NCI-H146 treated with DMSO at 0.1 percent for 48 hours (cell line): Measurements from ENCODE around the gene APOC1.
"Not testable (repeated sequence)": the region's sequence is repeated elsewhere in the genome, so short reads cannot be mapped to it uniquely, and the experiment has no call there.

ENCODE experiments used
- DNase-seq: peaks from one replicate; lab custom pipeline; 2025; ENCODE audit not compliant: unreplicated experiment; lab: John Stamatoyannopoulos, UW

The APOC1 gene

DNA sequence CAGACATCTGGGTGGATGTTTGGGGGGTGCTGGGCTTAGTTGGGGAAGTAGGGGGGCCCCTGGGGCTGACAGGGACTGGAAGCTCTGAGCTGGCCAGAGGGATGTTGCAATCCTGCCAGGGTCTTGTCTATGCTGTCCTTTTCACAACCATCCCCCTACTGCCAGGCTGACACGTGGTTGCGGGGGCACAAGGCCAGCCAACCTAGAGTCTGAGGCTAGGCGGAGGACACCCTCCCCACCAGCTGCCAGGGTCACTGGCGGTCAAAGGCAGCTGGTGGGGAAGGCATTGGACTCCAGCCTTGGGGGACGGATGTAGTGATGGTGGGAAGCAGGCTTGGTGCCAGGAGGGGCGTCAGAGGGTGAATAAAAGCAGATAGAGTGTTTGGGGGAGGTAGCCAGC is 1.6 kb upstream of the APOC1 start:
- no peak for DNase-seq

DNA sequence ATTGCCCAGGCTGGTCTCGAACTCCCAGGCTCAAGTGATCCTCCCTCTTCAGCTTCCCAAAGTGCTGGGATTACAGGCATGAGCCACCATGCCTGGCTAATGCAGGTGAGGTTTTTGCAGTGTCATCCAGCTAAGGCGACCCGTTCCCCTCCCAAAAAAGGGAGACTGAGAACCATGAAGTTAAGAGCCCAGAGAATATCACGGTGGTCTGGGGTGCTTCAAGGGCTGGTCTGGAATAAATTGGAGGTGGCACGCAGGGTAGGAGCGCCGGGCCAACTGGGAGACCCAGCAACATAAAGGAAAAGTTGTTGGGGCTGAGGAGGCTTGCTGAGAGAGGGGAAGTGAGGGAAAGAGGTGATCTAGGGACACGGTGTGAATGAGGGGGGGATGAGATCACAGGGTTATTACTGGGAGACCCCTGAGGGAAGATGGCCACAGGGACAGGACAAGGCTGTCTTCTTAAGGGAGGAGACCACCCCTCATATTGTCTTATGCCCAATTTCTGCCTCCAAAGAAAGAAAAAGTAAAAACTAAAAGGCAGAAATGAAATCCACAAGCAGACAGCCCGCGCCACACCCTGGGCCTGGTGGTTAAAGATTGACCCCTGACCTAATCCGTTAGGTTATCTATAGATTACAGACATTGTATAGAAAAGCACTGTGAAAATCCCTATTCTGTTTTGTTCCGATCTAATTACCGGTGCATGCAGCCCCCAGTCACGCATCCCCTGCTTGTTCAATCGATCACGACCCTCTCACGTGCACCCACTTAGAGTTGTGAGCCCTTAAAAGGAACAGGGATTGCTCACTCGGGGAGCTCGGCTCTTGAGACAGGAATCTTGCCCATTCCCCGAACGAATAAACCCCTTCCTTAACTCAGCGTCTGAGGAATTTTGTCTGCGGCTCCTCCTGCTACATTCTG is 636 bp upstream of the APOC1 start:
- DNase-seq, result not testable (repeated sequence)

DNA sequence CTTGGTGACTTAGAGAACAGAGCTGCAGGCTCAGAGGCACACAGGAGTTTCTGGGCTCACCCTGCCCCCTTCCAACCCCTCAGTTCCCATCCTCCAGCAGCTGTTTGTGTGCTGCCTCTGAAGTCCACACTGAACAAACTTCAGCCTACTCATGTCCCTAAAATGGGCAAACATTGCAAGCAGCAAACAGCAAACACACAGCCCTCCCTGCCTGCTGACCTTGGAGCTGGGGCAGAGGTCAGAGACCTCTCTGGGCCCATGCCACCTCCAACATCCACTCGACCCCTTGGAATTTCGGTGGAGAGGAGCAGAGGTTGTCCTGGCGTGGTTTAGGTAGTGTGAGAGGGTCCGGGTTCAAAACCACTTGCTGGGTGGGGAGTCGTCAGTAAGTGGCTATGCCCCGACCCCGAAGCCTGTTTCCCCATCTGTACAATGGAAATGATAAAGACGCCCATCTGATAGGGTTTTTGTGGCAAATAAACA is 9.9 kb downstream of the APOC1 start:
- no peak for DNase-seq

DNA sequence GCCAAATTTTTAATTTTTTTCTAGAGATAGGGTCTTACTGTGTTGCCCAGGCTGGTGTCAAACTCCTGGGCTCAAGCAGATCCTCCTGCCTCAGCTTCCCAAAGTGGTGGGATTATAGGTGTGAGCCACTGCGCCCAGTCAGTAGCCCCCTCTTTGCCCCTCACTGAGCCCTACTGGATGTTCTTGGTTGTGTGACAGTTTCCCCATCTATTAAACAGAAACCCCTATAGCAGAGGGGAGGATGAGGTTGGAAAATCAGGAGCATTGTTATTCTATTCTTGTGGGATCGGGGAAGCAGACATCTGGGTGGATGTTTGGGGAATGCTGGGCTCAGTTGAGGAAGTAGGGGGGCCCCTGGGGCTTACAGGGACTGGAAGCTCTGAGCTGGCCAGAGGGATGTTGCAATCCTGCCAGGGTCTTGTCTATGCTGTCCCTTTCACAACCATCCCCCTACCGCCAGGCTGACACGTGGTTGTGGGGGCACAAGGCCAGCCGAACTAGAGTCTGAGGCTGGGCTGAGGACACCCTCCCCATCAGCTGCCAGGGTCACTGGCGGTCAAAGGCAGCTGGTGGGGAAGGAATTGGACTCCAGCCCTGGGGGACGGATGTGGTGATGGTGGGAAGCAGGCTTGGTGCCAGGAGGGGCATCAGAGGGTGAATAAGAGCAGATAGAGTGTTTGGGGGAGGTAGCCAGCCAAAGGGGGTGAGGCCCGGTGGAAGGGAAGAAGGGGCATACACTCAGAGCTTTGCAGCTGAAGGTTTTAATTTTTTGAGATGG is 10.9 kb downstream of the APOC1 start:
- no peak for DNase-seq

DNA sequence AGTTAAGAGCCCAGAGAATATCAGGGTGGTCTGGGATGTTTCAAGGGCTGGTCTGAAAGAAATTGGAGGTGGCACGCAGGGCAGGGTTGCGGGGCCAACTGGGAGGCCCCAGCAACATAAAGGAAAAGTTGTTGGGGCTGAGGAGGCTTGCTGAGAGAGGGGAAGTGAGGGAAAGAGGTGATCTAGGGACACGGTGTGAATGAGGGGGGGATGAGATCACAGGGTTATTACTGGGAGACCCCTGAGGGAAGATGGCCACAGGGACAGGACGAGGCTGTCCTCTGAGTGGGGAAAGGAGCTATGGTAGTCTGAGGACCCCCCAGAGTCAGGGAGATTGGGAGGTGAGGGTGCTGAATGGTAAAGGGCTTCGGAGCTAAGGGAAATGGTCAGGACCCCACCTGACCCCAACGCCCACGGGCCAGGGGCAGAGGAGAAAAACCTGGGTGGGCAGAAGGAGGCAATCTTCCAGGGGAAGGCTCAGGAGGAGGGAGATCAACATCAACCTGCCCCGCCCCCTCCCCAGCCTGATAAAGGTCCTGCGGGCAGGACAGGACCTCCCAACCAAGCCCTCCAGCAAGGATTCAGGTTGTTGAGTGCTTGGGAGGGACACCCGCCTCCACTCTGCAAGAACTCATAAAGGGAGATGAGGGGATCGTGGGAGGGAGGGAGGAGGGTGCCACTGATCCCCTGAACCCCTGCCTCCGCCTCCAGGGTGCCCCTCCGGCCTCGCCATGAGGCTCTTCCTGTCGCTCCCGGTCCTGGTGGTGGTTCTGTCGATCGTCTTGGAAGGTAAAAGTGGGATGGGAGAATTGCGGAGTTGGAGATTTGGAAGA is 12.1 kb downstream of the APOC1 start:
- DNase-seq, result not testable (repeated sequence)

DNA sequence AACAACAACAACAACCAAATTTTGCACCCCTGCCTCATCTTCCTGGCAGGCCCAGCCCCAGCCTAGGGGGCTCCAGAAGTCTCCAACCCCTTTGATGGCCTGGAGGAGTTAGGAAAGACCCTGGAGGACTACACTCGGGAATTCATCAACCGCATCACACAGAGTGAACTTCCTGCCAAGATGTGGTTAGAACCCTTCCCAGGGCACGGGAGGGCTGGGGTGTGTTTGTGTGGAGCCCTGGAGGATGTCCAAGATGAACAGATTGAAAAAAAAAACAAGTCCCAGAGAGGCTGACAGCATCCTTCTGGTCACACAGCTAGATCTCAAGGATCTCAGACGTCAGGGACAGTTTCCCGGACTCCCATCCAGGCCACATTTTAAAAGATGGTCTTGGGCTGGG is 13.3 kb downstream of the APOC1 start:
- no peak for DNase-seq

DNA sequence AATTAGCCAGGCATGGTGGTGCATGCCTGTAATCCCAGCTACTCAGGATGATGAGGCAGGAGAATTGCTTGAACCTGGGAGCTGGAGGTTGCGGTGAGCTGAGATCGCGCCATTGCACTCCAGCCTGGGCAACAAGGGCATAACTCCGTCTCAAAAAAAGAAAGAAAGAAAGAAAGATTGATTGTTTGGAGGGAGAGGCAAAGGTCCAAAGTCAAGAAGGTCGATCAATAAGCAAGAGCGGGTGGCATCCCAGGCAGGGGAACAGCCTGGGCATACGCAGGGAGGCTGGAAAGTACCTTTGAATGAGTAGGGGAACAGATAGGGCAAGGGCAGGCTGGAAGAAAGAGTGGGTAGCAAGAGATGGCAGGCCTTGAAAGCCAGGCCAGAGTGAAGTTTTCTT is 15.7 kb downstream of the APOC1 start:
- DNase-seq, result no peak

DNA sequence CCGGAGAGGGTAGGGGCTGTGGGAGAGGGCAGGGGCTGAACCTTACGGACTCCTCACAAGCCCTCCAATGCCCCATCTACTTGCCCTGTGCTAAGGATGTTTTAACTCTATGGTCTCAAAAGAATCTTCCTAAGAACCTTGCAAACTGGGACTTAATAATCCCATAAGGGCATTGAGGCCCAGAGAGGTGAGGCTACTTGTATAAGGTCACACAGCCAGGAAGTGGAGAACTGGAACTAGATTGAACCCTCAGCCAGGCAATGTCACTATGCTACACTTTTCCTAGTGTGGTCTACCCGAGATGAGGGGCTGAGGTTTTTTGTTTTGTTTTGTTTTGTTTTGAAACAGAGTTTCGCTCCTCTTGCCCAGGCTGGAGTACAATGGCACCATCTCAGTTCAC is 17.1 kb downstream of the APOC1 start:
- DNase-seq, result no peak

DNA sequence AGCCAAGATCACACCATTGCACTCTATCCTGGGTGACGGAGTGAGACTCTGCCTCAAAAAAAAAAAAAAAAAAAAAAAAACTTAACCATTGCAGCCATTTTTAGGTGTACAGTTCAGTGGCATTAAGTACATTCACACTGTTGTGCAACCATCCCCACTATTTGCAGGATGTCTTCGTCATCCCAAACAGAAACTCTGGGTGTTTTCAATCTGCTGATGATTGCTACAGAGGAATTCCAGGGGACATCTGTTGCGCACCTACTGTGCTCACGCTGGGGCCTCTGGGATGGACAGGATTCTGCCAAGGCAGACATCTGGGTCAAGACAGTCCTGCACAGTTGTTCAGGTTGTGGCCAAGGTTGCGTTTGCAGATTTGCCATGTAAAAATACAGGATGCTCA is 25.3 kb downstream of the APOC1 start:
- no peak for DNase-seq

DNA sequence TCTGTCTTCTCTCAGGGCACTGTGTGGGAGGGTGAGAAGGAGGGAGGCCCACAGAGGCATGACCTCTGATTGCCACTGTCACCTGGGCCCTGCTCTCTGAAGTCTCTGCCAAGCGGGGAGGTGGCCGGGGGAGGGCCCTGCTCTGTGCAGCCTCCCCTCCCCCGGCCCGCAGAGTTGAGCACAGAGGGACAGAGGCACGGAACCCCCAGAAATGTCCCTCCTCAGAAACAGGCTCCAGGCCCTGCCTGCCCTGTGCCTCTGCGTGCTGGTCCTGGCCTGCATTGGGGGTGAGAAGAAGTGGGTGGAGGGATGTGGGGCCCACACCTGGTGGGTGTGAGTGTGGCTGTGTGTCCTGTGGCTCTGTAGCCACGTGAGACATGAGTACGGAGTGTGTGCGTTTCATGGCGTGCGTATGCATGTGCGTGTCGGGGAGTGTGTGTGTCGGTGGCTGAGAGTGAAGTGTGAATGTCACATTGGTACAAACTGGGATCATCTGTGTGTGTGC is 27.7 kb downstream of the APOC1 start, which contains the start of gene APOC4:
Gene APOC4, plus strand, starts transcription at position 171 of the 505 bp plus-strand sequence. Its CDS starts 41 bp downstream, at position 212.
- DNase-seq, result no peak

DNA sequence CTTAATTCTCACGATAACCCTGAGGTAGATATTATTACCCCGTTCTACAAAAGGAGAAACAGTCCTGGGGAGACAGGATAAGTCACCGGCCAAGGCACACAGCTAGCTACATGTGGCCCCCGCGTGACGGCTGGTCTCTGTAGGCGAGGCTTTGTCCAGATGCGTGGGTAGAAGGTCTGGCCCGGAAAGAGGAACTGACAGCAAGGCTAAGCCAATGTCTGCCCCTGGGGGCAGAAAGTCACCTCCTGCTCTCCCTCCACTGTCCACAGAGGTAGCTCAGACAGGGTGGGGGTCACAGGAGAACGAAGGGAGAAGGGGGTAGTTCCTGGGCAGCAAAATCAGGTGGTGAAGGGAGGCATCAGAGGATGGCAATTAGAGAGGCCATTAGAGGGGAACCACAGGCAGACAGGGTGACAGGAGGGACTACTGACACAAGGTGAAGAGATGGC is 29.4 kb downstream of the APOC1 start:
- no peak for DNase-seq

DNA sequence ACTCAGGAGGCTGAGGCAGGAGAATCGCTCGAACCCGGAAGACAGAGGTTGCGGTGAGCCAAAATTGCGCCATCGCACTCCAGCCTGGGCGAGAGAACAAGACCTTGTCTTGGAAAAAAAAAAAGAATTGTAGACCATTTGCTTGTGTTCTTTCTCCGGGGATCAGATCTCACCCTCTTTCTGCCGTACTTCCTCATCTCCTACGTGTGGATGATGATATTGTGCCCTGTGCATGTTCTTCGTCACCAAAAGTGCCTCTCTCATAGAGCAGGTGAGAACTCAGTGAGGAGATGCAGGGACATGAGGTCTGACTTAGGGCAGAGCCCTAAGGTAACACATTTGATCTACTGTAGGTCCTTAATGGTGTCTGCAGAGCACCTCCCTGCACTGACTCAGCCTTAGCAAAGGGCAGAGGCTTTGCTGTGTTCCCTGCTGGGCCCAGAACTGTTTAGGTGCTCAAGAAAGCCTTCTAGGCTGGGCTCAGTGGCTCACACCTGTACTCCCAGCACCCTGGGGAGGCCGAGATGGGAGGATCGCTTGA is 32.7 kb downstream of the APOC1 start:
- no peak for DNase-seq

DNA sequence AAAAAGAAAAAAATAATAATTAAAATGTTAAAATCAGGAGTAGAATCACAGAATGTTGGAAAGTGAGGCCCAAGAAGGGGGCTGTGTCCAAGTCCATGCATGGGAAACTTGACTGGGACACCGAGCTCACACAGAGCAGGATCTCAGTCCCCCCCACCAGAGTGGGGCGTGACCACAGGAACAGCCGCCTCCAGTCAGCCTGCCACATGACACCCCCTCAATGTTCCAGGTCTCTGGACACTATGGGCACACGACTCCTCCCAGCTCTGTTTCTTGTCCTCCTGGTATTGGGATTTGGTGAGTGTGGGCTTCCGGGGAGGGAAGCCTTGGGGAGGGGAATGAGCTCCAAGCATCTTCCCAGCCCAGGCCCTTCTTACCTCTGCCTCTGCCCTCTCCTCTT is 33.8 kb downstream of the APOC1 start:
- no peak for DNase-seq

DNA sequence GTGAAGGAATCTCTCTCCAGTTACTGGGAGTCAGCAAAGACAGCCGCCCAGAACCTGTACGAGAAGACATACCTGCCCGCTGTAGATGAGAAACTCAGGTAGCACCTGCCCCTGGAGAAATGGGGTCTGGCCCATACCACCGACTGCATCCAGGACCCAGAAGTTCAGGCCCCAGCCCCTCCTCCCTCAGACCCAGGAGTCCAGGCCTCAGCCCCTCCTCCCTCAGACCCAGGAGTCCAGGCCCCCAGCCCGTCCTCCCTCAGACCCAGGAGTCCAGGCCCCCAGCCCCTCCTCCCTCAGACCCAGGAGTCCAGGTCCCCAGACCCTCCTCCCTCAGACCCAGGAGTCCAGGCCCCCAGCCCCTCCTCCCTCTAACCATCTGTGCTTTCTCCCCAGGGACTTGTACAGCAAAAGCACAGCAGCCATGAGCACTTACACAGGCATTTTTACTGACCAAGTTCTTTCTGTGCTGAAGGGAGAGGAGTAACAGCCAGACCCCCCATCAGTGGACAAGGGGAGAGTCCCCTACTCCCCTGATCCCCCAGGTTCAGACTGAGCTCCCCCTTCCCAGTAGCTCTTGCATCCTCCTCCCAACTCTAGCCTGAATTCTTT is 34.5 kb downstream of the APOC1 start:
- no peak for DNase-seq

DNA sequence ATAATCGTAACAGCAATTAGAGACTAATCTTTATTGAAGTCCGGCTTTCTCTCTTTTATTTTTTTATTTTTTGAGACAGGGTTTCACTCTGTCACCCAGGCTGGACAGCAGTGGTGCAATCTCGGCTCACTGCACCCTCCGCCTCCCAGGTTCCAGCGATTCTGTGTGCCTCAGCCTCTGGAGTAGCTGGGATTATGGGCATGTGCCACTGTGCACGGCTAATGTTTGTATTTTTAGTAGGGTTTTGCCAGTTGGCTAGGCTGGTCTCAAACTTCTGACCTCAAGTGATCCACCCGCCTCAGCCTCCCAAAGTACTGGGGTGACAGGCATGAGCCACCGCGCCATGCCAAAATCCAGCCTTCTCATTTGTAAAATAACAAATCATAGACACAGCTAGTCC is 35.1 kb downstream of the APOC1 start:
- DNase-seq, result no peak

DNA sequence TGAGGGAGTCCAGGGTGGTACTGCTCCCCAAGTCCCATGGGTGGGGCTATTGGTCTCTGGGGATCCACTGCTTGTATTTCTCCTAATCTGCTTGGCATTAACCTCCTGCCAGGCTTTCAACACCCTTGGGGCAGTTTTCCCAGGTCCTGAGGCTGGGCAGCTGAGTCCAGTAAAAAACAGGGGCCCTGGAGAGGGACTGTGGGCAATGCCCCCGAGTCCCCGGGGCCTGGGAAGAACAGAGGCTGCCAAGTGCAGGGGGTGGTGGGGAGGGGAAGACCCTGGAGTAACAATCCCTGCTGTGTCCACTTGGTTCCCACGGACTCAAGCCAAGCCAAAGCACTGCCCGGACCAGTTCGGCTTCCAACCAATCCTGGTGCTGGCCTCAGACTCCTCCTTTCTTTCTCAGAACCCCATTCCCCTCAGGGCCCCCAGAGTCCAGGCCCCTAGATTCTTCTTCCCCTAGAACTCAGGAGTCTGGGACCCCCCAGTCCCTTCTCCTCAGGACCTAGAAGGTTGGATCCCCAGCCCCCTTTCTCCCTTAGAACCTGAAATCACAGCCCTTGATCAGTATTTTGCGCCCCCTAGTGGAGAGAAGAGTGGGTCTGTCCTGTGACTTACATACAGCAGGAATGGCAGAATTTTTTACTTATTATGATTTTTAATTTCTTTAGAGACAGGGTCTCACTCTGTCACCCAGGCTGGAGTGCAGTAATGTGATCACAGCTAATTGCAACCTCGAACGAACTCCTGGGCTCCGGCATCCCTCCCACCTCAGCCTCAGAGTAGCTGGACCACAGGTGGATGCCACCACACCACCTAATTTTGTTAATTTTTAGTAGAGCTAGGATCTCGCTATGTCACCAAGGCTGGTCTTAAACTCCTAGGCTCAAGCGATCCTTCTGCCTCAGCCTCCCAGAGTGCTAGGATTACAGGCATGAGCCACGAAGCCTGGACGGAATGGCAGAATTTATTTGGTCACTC is 37.1 kb downstream of the APOC1 start:
- peak; percentile 63 for DNase-seq

DNA sequence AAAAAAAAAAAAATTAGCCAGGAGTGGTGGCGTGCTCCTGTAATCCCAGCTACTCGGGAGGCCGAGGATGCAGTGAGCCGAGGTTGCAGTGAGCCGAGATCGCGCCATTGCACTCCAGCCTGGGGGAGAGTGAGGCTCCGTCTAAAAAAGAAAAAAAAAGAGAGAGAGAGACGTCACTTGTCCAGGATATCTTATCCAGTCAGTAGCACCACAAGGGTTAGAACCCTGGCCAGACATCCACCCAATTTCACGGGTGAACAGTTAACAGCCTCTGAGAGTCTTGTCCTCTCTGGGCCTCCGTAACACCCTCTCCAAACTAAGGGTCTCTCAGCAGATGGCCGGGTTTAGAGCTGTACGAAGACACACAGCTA is 39.9 kb downstream of the APOC1 start:
- DNase-seq, result no peak

DNA sequence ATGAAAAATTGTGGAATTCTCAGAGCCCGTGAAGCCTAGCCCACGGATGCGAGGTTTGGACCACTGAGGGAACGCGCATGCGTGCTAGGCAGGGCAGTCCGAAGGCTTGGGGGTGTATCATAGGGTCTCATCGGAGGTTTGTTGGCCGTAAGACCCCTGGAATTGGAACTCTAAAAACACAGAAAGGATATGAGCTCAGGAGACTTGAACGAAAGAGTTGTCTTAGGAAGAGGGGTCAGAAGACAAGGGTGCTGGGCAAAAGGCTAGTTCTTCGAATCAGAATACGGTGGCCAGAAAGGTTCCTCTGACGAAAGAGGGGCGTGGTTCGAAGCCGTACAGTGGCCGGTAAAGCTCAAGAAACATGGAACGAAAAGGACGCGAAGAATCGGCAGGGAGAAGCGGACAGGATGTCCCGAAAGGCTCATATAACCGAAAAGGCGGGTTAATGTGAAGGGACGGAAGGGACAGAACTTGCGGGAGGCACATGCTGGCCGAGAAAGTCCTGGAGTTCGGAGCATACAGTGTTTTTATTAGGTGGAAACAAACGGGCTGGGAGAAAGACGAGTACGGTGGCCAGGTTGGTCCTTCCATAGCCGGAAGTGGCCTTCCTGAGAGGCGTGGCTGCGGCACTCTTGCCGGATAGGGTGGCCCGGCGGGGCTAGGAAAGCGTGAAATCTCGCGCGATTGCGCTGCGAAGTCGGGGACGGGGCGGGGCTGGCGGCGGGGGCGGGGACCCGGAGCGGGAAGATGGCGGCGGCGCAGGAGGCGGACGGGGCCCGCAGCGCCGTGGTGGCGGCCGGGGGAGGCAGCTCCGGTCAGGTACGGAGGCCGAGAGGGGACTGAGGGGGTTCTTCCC is 40.5 kb downstream of the APOC1 start, which contains the start of gene CLPTM1:
Gene CLPTM1, plus strand, starts transcription at position 732 of the 856 bp plus-strand sequence. Its CDS starts 16 bp downstream, at position 748.
- DNase-seq, result peak; percentile 96
